ENCODE data around the gene ITGA3.
A peak's percentile ranks its signal among the peaks of the same experiment; 100 is the strongest.

The ITGA3 gene

DNA sequence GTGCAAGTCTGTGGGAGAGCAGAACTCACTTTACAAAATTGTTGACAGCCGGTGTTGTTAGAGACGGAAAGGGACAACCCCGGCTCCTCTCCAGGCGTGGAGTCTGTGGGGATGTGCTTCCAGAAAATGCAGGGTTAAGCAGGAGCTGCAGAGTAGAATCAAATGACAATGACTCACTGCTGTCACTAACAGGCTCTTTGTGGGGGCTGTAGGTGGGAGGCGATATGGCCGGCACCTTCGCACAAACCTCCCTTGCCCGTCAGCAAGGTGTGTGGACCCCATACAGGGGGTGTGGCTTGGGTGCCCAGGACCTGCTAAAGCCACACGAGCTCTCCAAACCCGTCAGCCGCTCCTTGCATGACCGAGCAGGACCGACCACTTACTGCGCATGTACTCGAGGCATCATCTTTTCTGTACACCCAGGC is 45.0 kb downstream of the ITGA3 start:
- no peak overlapping the region for H3K4ac ChIP-seq (ENCODE audit: low read depth, low read length)
- H3K18ac ChIP-seq (ENCODE audit: low read length) = no peak overlapping the region
- no peak overlapping the region for H4K5ac ChIP-seq (ENCODE audit: low read length)
- H2BK5ac ChIP-seq (ENCODE audit: low read length) = no peak overlapping the region
- no peaks in the 10 kb centered on the region for H3K79me2 ChIP-seq (ENCODE audit: control insufficient read depth, insufficient read depth, low read length)
- H3K27me3 ChIP-seq (ENCODE audit: insufficient read depth, low read length, poor library complexity) = no peaks in the 10 kb centered on the region
- no peak overlapping the region for H2BK15ac ChIP-seq (replicated peaks; ENCODE audit: low read depth)
- no peak overlapping the region for H2AK5ac ChIP-seq (ENCODE audit: low read length)
- no peak overlapping the region for H4K8ac ChIP-seq (ENCODE audit: low read depth, low read length)
- WGBS (ENCODE audit: extremely low coverage, insufficient coverage, low lambda C conversion rate) = no CpG with 5 or more reads among the region's 15 CpGs
- H3K4me1 ChIP-seq (ENCODE audit: control insufficient read depth, low read depth, low read length) = peaks cover 11% of the 10 kb centered on the region
- H3K4me2 ChIP-seq (ENCODE audit: low read length) = peak overlapping the region; percentile 35
- no peaks in the 10 kb centered on the region for H3K79me1 ChIP-seq (ENCODE audit: low read length)
- peak overlapping the region; percentile 92 for H3K23ac ChIP-seq (ENCODE audit: low read length)
- H3K56ac ChIP-seq (ENCODE audit: low read length) = peak overlapping the region; percentile 72
- H3K9ac ChIP-seq (ENCODE audit: low read length) = peak overlapping the region; percentile 11
- no peak overlapping the region for H2BK120ac ChIP-seq (ENCODE audit: low read depth, low read length)
- no peak overlapping the region for H3K4me3 ChIP-seq (ENCODE audit: low read length)
- peak; percentile 51 for DNase-seq
- H3K27ac ChIP-seq (ENCODE audit: low read depth, low read length) = no peak overlapping the region
- no peaks in the 10 kb centered on the region for H3K36me3 ChIP-seq (ENCODE audit: control insufficient read depth, insufficient read depth, low read length)

- H3K36me3 ChIP-seq (ENCODE audit: control insufficient read depth, insufficient read depth, low read length) = no peaks in the 10 kb centered on the region
- no peaks in the 10 kb centered on the region for H3K79me2 ChIP-seq (ENCODE audit: control insufficient read depth, insufficient read depth, low read length)
- peak overlapping the region; percentile 92 for H3K23ac ChIP-seq (ENCODE audit: low read length)
- H3K4me1 ChIP-seq (ENCODE audit: control insufficient read depth, low read depth, low read length) = peaks cover 11% of the 10 kb centered on the region
- no peak overlapping the region for H3K4ac ChIP-seq (ENCODE audit: low read depth, low read length)
- H2AK5ac ChIP-seq (ENCODE audit: low read length) = no peak overlapping the region
- H3K79me1 ChIP-seq (ENCODE audit: low read length) = no peaks in the 10 kb centered on the region
- no peak overlapping the region for H3K18ac ChIP-seq (ENCODE audit: low read length)
- H2BK15ac ChIP-seq (replicated peaks; ENCODE audit: low read depth) = no peak overlapping the region
- H4K8ac ChIP-seq (ENCODE audit: low read depth, low read length) = no peak overlapping the region
- peak overlapping the region; percentile 72 for H3K56ac ChIP-seq (ENCODE audit: low read length)
- no peak overlapping the region for H2BK5ac ChIP-seq (ENCODE audit: low read length)
- peak; percentile 66 for DNase-seq
- no peak overlapping the region for H4K5ac ChIP-seq (ENCODE audit: low read length)
- no peak overlapping the region for H3K27ac ChIP-seq (ENCODE audit: low read depth, low read length)
- no CpG with 5 or more reads among the region's 17 CpGs for WGBS (ENCODE audit: extremely low coverage, insufficient coverage, low lambda C conversion rate)
- H3K9ac ChIP-seq (ENCODE audit: low read length) = peak overlapping the region; percentile 11
- H3K27me3 ChIP-seq (ENCODE audit: insufficient read depth, low read length, poor library complexity) = no peaks in the 10 kb centered on the region
- H3K4me3 ChIP-seq (ENCODE audit: low read length) = no peak overlapping the region
- H2BK120ac ChIP-seq (ENCODE audit: low read depth, low read length) = no peak overlapping the region
- H3K4me2 ChIP-seq (ENCODE audit: low read length) = peak overlapping the region; percentile 35
Observed at GRCh38 chr17:50101346-50102163, 45.6 kb downstream of the ITGA3 start.

DNA sequence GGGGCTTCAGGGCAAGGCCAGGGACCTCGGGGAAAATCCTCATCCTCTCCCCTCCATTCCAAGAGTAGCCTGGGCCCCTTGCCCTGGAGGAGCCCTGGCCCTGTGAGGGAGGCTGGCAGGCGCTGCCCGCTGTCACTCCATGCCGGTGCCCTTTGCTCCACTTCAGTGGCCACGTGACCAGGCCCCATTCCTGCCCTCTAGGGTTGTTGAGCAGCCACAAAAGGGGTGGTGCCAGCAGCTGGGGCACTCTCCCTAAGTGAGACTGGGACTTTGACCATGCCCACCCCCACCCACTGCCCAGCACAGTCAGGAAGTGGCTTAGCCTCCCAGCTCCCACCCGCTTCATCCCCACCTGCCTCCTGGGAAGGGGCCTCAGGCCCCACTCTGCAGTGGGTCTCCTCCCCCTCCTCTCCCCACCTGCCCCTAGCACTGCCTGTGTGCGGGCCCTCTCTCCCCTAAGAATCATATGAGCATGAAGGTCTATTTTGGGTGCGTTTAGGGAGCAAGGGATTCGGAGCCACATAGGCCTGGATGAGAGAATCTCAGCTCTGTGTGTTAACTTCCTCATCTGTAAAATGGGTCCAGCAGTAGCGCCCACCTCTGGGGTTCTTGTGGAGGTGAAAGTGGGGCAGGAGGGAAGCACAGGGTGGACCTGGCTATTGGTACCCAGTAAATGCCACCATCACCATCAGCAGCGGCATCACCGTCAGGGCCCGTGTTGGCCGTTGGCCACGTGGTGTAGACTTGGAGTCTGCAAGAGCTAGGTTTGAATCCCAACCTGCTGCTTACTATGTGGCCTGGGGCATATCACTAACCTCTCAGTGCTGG is 46.5 kb downstream of the ITGA3 start:
- Histone ChIP-seq H3K4me2 (ENCODE audit: low read length) (no peak overlapping the region), H3K9ac (ENCODE audit: low read length) (no peak overlapping the region), H3K56ac (ENCODE audit: low read length) (peak overlapping the region; percentile 72), H2AK5ac (ENCODE audit: low read length) (no peak overlapping the region), H3K27ac (ENCODE audit: low read depth, low read length) (no peak overlapping the region), H4K8ac (ENCODE audit: low read depth, low read length) (no peak overlapping the region), H2BK15ac (replicated peaks; ENCODE audit: low read depth) (no peak overlapping the region), H2BK5ac (ENCODE audit: low read length) (no peak overlapping the region), H2BK120ac (ENCODE audit: low read depth, low read length) (no peak overlapping the region), H3K79me2 (ENCODE audit: control insufficient read depth, insufficient read depth, low read length) (no peaks in the 10 kb centered on the region), H3K4me3 (ENCODE audit: low read length) (no peak overlapping the region), H3K23ac (ENCODE audit: low read length) (no peak overlapping the region), H3K4me1 (ENCODE audit: control insufficient read depth, low read depth, low read length) (peaks cover 11% of the 10 kb centered on the region), H3K27me3 (ENCODE audit: insufficient read depth, low read length, poor library complexity) (no peaks in the 10 kb centered on the region), H3K36me3 (ENCODE audit: control insufficient read depth, insufficient read depth, low read length) (no peaks in the 10 kb centered on the region), H3K79me1 (ENCODE audit: low read length) (no peaks in the 10 kb centered on the region), H4K5ac (ENCODE audit: low read length) (no peak overlapping the region), H3K18ac (ENCODE audit: low read length) (no peak overlapping the region), H3K4ac (ENCODE audit: low read depth, low read length) (no peak overlapping the region)
- DNase-seq = no peak
- no CpG with 5 or more reads among the region's 15 CpGs for WGBS (ENCODE audit: extremely low coverage, insufficient coverage, low lambda C conversion rate)

DNA sequence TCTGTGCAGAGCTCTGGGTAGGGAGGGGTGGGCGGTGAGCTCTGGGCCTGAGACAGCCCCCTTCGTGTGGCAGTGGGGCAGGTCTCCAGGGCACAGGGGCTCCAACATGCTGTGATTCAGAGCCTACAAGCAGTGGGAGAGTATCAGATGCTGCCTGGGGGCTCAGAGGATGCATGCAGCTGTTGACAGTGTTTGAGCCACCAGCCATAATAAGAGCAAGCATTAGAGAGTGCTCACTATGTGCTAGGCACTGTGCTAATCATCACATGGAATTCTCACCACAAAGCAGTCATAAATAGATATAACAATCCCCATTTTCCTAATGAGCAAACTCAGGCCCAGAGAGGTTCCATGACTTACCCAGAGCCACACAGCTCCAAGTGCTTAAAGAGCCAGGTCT is 47.3 kb downstream of the ITGA3 start:
- H3K4ac ChIP-seq (ENCODE audit: low read depth, low read length) = no peak overlapping the region
- H3K27ac ChIP-seq (ENCODE audit: low read depth, low read length) = no peak overlapping the region
- no peak overlapping the region for H3K56ac ChIP-seq (ENCODE audit: low read length)
- no peaks in the 10 kb centered on the region for H3K79me2 ChIP-seq (ENCODE audit: control insufficient read depth, insufficient read depth, low read length)
- no peak overlapping the region for H2BK5ac ChIP-seq (ENCODE audit: low read length)
- H2BK15ac ChIP-seq (replicated peaks; ENCODE audit: low read depth) = no peak overlapping the region
- H3K4me3 ChIP-seq (ENCODE audit: low read length) = no peak overlapping the region
- H3K36me3 ChIP-seq (ENCODE audit: control insufficient read depth, insufficient read depth, low read length) = no peaks in the 10 kb centered on the region
- no peak overlapping the region for H4K8ac ChIP-seq (ENCODE audit: low read depth, low read length)
- H4K5ac ChIP-seq (ENCODE audit: low read length) = no peak overlapping the region
- no peaks in the 10 kb centered on the region for H3K27me3 ChIP-seq (ENCODE audit: insufficient read depth, low read length, poor library complexity)
- H3K9ac ChIP-seq (ENCODE audit: low read length) = no peak overlapping the region
- WGBS (ENCODE audit: extremely low coverage, insufficient coverage, low lambda C conversion rate) = no CpG with 5 or more reads among the region's 2 CpGs
- H2AK5ac ChIP-seq (ENCODE audit: low read length) = no peak overlapping the region
- no peak overlapping the region for H3K4me2 ChIP-seq (ENCODE audit: low read length)
- H3K18ac ChIP-seq (ENCODE audit: low read length) = no peak overlapping the region
- no peak overlapping the region for H2BK120ac ChIP-seq (ENCODE audit: low read depth, low read length)
- H3K79me1 ChIP-seq (ENCODE audit: low read length) = no peaks in the 10 kb centered on the region
- no peak for DNase-seq
- peaks cover 11% of the 10 kb centered on the region for H3K4me1 ChIP-seq (ENCODE audit: control insufficient read depth, low read depth, low read length)
- no peak overlapping the region for H3K23ac ChIP-seq (ENCODE audit: low read length)

GRCh38 chr17:50103941-50104340 is 48.0 kb downstream of the ITGA3 start:
- Histone ChIP-seq H2BK15ac (replicated peaks; ENCODE audit: low read depth) (no peak overlapping the region), H3K4me1 (ENCODE audit: control insufficient read depth, low read depth, low read length) (peaks cover 11% of the 10 kb centered on the region), H3K79me1 (ENCODE audit: low read length) (no peaks in the 10 kb centered on the region), H4K8ac (ENCODE audit: low read depth, low read length) (no peak overlapping the region), H2BK120ac (ENCODE audit: low read depth, low read length) (no peak overlapping the region), H2BK5ac (ENCODE audit: low read length) (no peak overlapping the region), H4K5ac (ENCODE audit: low read length) (no peak overlapping the region), H3K4me2 (ENCODE audit: low read length) (no peak overlapping the region), H3K23ac (ENCODE audit: low read length) (no peak overlapping the region), H3K9ac (ENCODE audit: low read length) (no peak overlapping the region), H3K56ac (ENCODE audit: low read length) (no peak overlapping the region), H3K36me3 (ENCODE audit: control insufficient read depth, insufficient read depth, low read length) (no peaks in the 10 kb centered on the region), H3K79me2 (ENCODE audit: control insufficient read depth, insufficient read depth, low read length) (no peaks in the 10 kb centered on the region), H3K4ac (ENCODE audit: low read depth, low read length) (no peak overlapping the region), H3K27ac (ENCODE audit: low read depth, low read length) (no peak overlapping the region), H2AK5ac (ENCODE audit: low read length) (no peak overlapping the region), H3K4me3 (ENCODE audit: low read length) (no peak overlapping the region), H3K27me3 (ENCODE audit: insufficient read depth, low read length, poor library complexity) (no peaks in the 10 kb centered on the region), H3K18ac (ENCODE audit: low read length) (no peak overlapping the region)
- DNase-seq = no peak
- WGBS (ENCODE audit: extremely low coverage, insufficient coverage, low lambda C conversion rate) = no CpG with 5 or more reads among the region's 5 CpGs

All from mesendoderm (in vitro differentiated cells).